H4 (cell line): ENCODE results near the gene LALBA. TPM values are rescaled to one million over a fixed set of nuclear protein-coding genes. Genes with fewer than 3 reads are reported as not detected.
"Not testable (repeated sequence)": the region's sequence is repeated elsewhere in the genome, so short reads cannot be mapped to it uniquely, and the experiment has no call there.

Experiments used
- DNase-seq: peaks from one replicate; pipeline ENCODE4 v3.0.0-alpha.2; 2015; ENCODE audit warnings: low spot score
- total RNA-seq: library from RNA; depleted of rRNA; stranded (reverse); fragments of >200 nt; shearing (Covaris generic); gene quantifications from 2 replicates; pipeline ENCODE4 v1.2.3, GENCODE V29; 2014; rRNA removed

LALBA gene
- total RNA-seq, 1 experiment from 2014 or later = not detected

- no peak for DNase-seq
Measured at GRCh38 chr12:48532601-48533000, 37.2 kb downstream of the LALBA start.

GRCh38 chr12:48527891-48528670, 41.8 kb downstream of the LALBA start:
- DNase-seq = no peak

- no peak for DNase-seq
Measured at GRCh38 chr12:48525332-48525731, 44.5 kb downstream of the LALBA start, which contains the start of gene OR8S1. TSS of gene OR8S1 (plus strand) at chr12:48525632. CDS start at chr12:48525632, 0 bp downstream.

GRCh38 chr12:48520381-48520780, 49.5 kb downstream of the LALBA start:
- DNase-seq = not testable (repeated sequence)

Other genes starting within 250 kb of the LALBA start
- 7.0 and 7.2 TPM in 2 replicates for gene ZNF641, start 219.1 kb downstream of the LALBA start, total RNA-seq
- gene ANP32D, start 97.5 kb downstream of the LALBA start, total RNA-seq = not detected in 2 replicates
- not detected in 2 replicates for gene C12orf54, start 87.5 kb downstream of the LALBA start, total RNA-seq
- not detected in 2 replicates for gene OR8S1, start 44.4 kb downstream of the LALBA start, total RNA-seq
- 70.0 and 87.5 TPM in 2 replicates for gene KANSL2, start 112.2 kb upstream of the LALBA start, total RNA-seq
- gene CCNT1, start 146.7 kb upstream of the LALBA start, total RNA-seq = 25.7 and 26.9 TPM in 2 replicates
- 7.8 and 8.5 TPM in 2 replicates for gene ADCY6, start 219.0 kb upstream of the LALBA start, total RNA-seq
- gene CACNB3, start 248.4 kb upstream of the LALBA start, total RNA-seq = 15.1 and 17.7 TPM in 2 replicates